Activated CD4-positive, alpha-beta T cell treated with anti-CD3 and anti-CD28 coated beads for 36 hours (primary cell): Measurements from ENCODE around the gene VPS39. TPM values are rescaled to one million over a fixed set of nuclear protein-coding genes. Genes with fewer than 3 reads are reported as not detected.

ENCODE experiments used
- ATAC-seq: fragments of 200-7000 bp; cut with Tn5 transposase; one replicate; pipeline ENCODE4 v1.10.0; 2021; ENCODE audit warnings: mild to moderate bottlenecking, moderate library complexity
- CTCF ChIA-PET: fragments of 350-600 bp; sonication (Branson Sonifier 250); formaldehyde crosslinking; loops from one replicate; lab custom pipeline; 2021; ENCODE audit warnings: antibody characterized with exemption; lab: Charles Lee
- POLR2A ChIA-PET: fragments of 350-600 bp; sonication (Branson Sonifier 250); formaldehyde crosslinking; loops from one replicate; lab custom pipeline; 2021; ENCODE audit warnings: antibody characterized with exemption, inconsistent platforms; lab: Charles Lee
- DNase-seq: peaks from one replicate; pipeline ENCODE4 v3.0.0-alpha.2; 2020
- H3K27ac Mint-ChIP-seq: one replicate; pipeline ENCODE4 v1.8.0; 2021; ENCODE audit warnings: mixed read lengths
- H3K27me3 Mint-ChIP-seq: one replicate; pipeline ENCODE4 v1.8.0; 2021; ENCODE audit warnings: mixed read lengths
- H3K36me3 Mint-ChIP-seq: one replicate; pipeline ENCODE4 v1.8.0; 2021; ENCODE audit warnings: low read depth, mixed read lengths
- H3K4me1 Mint-ChIP-seq: one replicate; pipeline ENCODE4 v1.8.0; 2021; ENCODE audit warnings: mixed read lengths
- H3K4me3 Mint-ChIP-seq: one replicate; pipeline ENCODE4 v1.8.0; 2021; ENCODE audit warnings: mild to moderate bottlenecking, moderate library complexity, mixed read lengths
- H3K9me3 Mint-ChIP-seq: one replicate; pipeline ENCODE4 v1.8.0; 2021; ENCODE audit warnings: low read depth, mixed read lengths
- intact Hi-C, 2 experiments: fragments of 100-400 bp; cut with DNase I in 1 of 2; cut with micrococcal nuclease in 1 of 2; formaldehyde crosslinking; loops; one replicate each; pipeline versions ENCODE4 v1.14.2 to v1.15.1; 2022 to 2024; cut with DNase I, micrococcal nuclease
- total RNA-seq, 2 experiments: library from RNA; stranded (reverse); gene quantifications; one replicate each; pipeline ENCODE4 v1.2.3, GENCODE V29; 2021

The VPS39 gene
- total RNA-seq, 2 experiments from 2014 or later: 49.5 to 56.2 TPM

GRCh38 chr15:42198516-42198915, 9.6 kb downstream of the VPS39 start:
- peaks cover 30% of the 10 kb centered on the region for H3K4me1 Mint-ChIP-seq
- no peak for DNase-seq
- ChIA-PET CTCF (interaction anchor here (1.1 kb wide), 1 partner anchor 68 kb away, joined by 3 read pairs; no protein-coding TSS in a partner anchor), POLR2A (no interaction called here)
- H3K4me3 Mint-ChIP-seq: no peak overlapping the region
- no peaks in the 10 kb centered on the region for H3K9me3 Mint-ChIP-seq
- peaks cover 42% of the 10 kb centered on the region for H3K36me3 Mint-ChIP-seq
- ATAC-seq: no peak
- intact Hi-C loops: no loop called here
- H3K27me3 Mint-ChIP-seq: no peaks in the 10 kb centered on the region
- no peak overlapping the region for H3K27ac Mint-ChIP-seq

GRCh38 chr15:42194513-42194912, 13.6 kb downstream of the VPS39 start:
- ATAC-seq: peak; percentile 24
- Mint-ChIP-seq H3K27me3 (no peaks in the 10 kb centered on the region), H3K27ac (peak overlapping the region; percentile 93), H3K36me3 (peaks cover 49% of the 10 kb centered on the region), H3K4me1 (peaks cover 55% of the 10 kb centered on the region), H3K4me3 (no peak overlapping the region), H3K9me3 (no peaks in the 10 kb centered on the region)
- ChIA-PET POLR2A (no interaction called here), CTCF (no interaction called here)
- peak; percentile 37 for DNase-seq
- intact Hi-C loops: loop anchor here (5.0 kb wide), 4 partner anchors 78 to 728 kb away; partner anchors contain the start of genes GANC (in 1 of the 2), ITPKA (in 1 of the 2), TMEM87A (in 1 of the 2) and TTBK2 (in 1 of the 2)

GRCh38 chr15:42193383-42193782, 14.7 kb downstream of the VPS39 start:
- CTCF ChIA-PET: interaction anchor here (0.5 to 1.2 kb wide), 3 partner anchors 14 to 317 kb away, joined by 3 to 5 read pairs (median 3); no protein-coding TSS in a partner anchor
- Mint-ChIP-seq H3K27me3 (no peaks in the 10 kb centered on the region), H3K27ac (peak overlapping the region; percentile 93), H3K4me1 (peaks cover 62% of the 10 kb centered on the region), H3K9me3 (no peaks in the 10 kb centered on the region), H3K4me3 (peak overlapping the region; percentile 45), H3K36me3 (peaks cover 52% of the 10 kb centered on the region)
- intact Hi-C loops: loop anchor here (1.0 to 5.0 kb wide), 10 partner anchors 15 to 729 kb away; partner anchors contain the start of genes GANC (in 2 of the 2), TMEM87A (in 2 of the 2), VPS39 (in 2 of the 2) and EHD4 (in 1 of the 2)
- POLR2A ChIA-PET: no interaction called here
- peak; percentile 67 for ATAC-seq
- no peak for DNase-seq

GRCh38 chr15:42191610-42192346, 16.3 kb downstream of the VPS39 start:
- Mint-ChIP-seq H3K27me3 (no peaks in the 10 kb centered on the region), H3K27ac (peak overlapping the region; percentile 79), H3K4me1 (peaks cover 62% of the 10 kb centered on the region), H3K36me3 (peaks cover 55% of the 10 kb centered on the region), H3K4me3 (no peak overlapping the region), H3K9me3 (no peaks in the 10 kb centered on the region)
- ATAC-seq (peak; percentile 43), DNase-seq (no peak)
- ChIA-PET POLR2A (no interaction called here), CTCF (interaction anchor here (0.6 to 1.0 kb wide), 2 partner anchors 8 to 823 kb away, joined by 3 to 4 read pairs; no protein-coding TSS in a partner anchor)
- intact Hi-C loops: loop anchor here (2.0 to 5.0 kb wide), 8 partner anchors 17 to 731 kb away; partner anchors contain the start of genes EHD4 (in 1 of the 2), GANC (in 1 of the 2), ITPKA (in 1 of the 2) and TMEM87A (in 1 of the 2)

GRCh38 chr15:42190370-42190769, 17.7 kb downstream of the VPS39 start:
- ATAC-seq (no peak), DNase-seq (no peak)
- H3K27me3 Mint-ChIP-seq: no peaks in the 10 kb centered on the region
- H3K27ac Mint-ChIP-seq: peak overlapping the region; percentile 59
- intact Hi-C loops: loop anchor here (5.0 kb wide), 4 partner anchors 82 to 732 kb away; partner anchors contain the start of genes GANC (in 1 of the 2), ITPKA (in 1 of the 2), TMEM87A (in 1 of the 2) and TTBK2 (in 1 of the 2)
- H3K4me3 Mint-ChIP-seq: no peak overlapping the region
- ChIA-PET POLR2A (no interaction called here), CTCF (interaction anchor here (0.6 to 1.2 kb wide), 2 partner anchors 194 to 253 kb away, joined by 3 to 4 read pairs; no protein-coding TSS in a partner anchor)
- peaks cover 52% of the 10 kb centered on the region for H3K36me3 Mint-ChIP-seq
- no peaks in the 10 kb centered on the region for H3K9me3 Mint-ChIP-seq
- peaks cover 57% of the 10 kb centered on the region for H3K4me1 Mint-ChIP-seq

- Mint-ChIP-seq H3K36me3 (peaks cover 61% of the 10 kb centered on the region), H3K9me3 (no peaks in the 10 kb centered on the region), H3K27me3 (no peaks in the 10 kb centered on the region), H3K4me1 (peaks cover 27% of the 10 kb centered on the region), H3K27ac (no peak overlapping the region), H3K4me3 (no peak overlapping the region)
- CTCF ChIA-PET: no interaction called here
- POLR2A ChIA-PET: no interaction called here
- DNase-seq (no peak), ATAC-seq (no peak)
- intact Hi-C loops: no loop called here
Observed at GRCh38 chr15:42185801-42186200, 22.3 kb downstream of the VPS39 start.

- intact Hi-C loops: no loop called here
- Mint-ChIP-seq H3K9me3 (no peaks in the 10 kb centered on the region), H3K27me3 (no peaks in the 10 kb centered on the region), H3K36me3 (peaks cover 56% of the 10 kb centered on the region), H3K4me3 (no peak overlapping the region), H3K4me1 (peaks cover 17% of the 10 kb centered on the region), H3K27ac (no peak overlapping the region)
- CTCF ChIA-PET: interaction anchor here (2.0 kb wide), 1 partner anchor 7 kb away, joined by 4 read pairs; no protein-coding TSS in a partner anchor
- ATAC-seq (no peak), DNase-seq (no peak)
- POLR2A ChIA-PET: no interaction called here
Observed at GRCh38 chr15:42184736-42185135, 23.4 kb downstream of the VPS39 start.

- H3K9me3 Mint-ChIP-seq: no peaks in the 10 kb centered on the region
- CTCF ChIA-PET: interaction anchor here (2.0 kb wide), 1 partner anchor 8 kb away, joined by 4 read pairs; no protein-coding TSS in a partner anchor
- peaks cover 56% of the 10 kb centered on the region for H3K36me3 Mint-ChIP-seq
- POLR2A ChIA-PET: no interaction called here
- no peak overlapping the region for H3K4me3 Mint-ChIP-seq
- intact Hi-C loops: no loop called here
- DNase-seq (no peak), ATAC-seq (no peak)
- no peak overlapping the region for H3K27ac Mint-ChIP-seq
- peaks cover 15% of the 10 kb centered on the region for H3K4me1 Mint-ChIP-seq
- no peaks in the 10 kb centered on the region for H3K27me3 Mint-ChIP-seq
Observed at GRCh38 chr15:42184296-42184695, 23.8 kb downstream of the VPS39 start.

GRCh38 chr15:42182961-42183360, 25.1 kb downstream of the VPS39 start:
- peak overlapping the region; percentile 82 for H3K27ac Mint-ChIP-seq
- peak; percentile 24 for ATAC-seq

GRCh38 chr15:42182328-42182886, 25.7 kb downstream of the VPS39 start:
- intact Hi-C loops: no loop called here
- ChIA-PET CTCF (interaction anchor here (2.0 kb wide), 1 partner anchor 10 kb away, joined by 4 read pairs; no protein-coding TSS in a partner anchor), POLR2A (no interaction called here)
- DNase-seq (peak; percentile 31), ATAC-seq (peak; percentile 97)
- Mint-ChIP-seq H3K4me1 (peaks cover 10% of the 10 kb centered on the region), H3K4me3 (no peak overlapping the region), H3K27me3 (no peaks in the 10 kb centered on the region), H3K9me3 (no peaks in the 10 kb centered on the region), H3K36me3 (peaks cover 49% of the 10 kb centered on the region), H3K27ac (peak overlapping the region; percentile 82)

More at GRCh38 chr15:42182961-42183360, 25.1 kb downstream of the VPS39 start:
- Mint-ChIP-seq H3K27me3 (no peaks in the 10 kb centered on the region), H3K4me1 (peaks cover 10% of the 10 kb centered on the region), H3K9me3 (no peaks in the 10 kb centered on the region), H3K36me3 (peaks cover 54% of the 10 kb centered on the region), H3K4me3 (no peak overlapping the region)
- DNase-seq: no peak
- ChIA-PET CTCF (interaction anchor here (0.7 to 2.0 kb wide), 2 partner anchors 9 to 256 kb away, joined by 3 to 4 read pairs; no protein-coding TSS in a partner anchor), POLR2A (no interaction called here)
- intact Hi-C loops: no loop called here

GRCh38 chr15:42178056-42178455, 30.0 kb downstream of the VPS39 start:
- Mint-ChIP-seq H3K27ac (no peak overlapping the region), H3K4me3 (no peak overlapping the region), H3K9me3 (no peaks in the 10 kb centered on the region), H3K36me3 (peaks cover 46% of the 10 kb centered on the region), H3K27me3 (no peaks in the 10 kb centered on the region), H3K4me1 (peaks cover 9% of the 10 kb centered on the region)
- ChIA-PET CTCF (no interaction called here), POLR2A (no interaction called here)
- DNase-seq (no peak), ATAC-seq (no peak)
- intact Hi-C loops: no loop called here
